ENCODE measurements around the gene TCF7L2.

The TCF7L2 gene

DNA sequence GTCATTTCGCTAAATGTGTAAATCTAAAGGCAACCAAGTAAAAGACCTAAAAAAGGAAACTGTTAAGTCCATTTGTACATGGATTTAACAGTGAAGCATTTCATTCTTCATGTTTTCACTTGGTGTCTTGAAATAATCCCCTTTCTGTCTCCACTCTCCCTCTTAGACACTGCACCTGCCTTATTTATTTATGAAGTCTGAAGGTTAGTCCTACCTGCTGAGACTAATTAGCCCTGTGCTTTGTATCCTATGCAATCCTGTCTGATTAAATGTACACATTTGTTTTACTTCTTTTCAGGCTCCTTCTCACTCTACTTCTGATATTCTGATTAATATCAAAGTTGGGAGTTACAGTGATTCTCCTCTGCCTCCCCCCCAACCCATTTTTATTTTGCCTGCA lies 1.9 kb upstream of the TCF7L2 start:
- no peak for DNase-seq (ENCODE audit: low read depth)

DNA sequence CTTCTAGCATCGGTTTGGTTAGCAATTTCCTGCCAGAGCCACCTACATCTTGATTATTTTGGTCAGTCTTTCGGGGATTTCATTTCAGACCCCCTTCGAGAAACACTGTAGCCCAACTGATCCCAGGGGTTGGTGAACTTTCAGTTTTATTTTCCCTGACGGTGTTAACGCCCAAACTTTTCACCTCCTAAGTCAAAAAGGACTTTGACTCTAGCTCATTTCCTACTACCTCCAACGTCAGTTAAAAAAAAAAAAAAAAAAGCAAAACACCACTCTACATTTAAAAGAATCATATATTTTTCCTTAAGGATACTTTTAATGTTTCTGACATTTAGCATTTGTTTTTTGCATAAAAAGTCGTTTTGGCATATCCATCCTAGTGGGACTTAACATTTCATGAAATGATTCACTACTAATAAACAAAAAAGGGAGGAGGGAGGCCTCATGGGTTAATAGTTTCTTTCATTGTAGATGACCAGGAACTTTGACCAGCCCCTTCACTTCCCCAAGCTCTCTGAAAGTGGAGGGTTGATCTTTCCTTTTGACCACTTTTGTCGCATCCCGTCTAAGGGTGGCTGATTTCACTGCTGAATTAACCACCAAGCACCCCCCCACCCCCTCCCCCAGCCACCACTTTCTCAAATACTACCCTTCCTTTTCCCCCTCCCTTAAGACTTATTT lies 764 bp upstream of the TCF7L2 start:
- no peak for DNase-seq (ENCODE audit: low read depth)

DNA sequence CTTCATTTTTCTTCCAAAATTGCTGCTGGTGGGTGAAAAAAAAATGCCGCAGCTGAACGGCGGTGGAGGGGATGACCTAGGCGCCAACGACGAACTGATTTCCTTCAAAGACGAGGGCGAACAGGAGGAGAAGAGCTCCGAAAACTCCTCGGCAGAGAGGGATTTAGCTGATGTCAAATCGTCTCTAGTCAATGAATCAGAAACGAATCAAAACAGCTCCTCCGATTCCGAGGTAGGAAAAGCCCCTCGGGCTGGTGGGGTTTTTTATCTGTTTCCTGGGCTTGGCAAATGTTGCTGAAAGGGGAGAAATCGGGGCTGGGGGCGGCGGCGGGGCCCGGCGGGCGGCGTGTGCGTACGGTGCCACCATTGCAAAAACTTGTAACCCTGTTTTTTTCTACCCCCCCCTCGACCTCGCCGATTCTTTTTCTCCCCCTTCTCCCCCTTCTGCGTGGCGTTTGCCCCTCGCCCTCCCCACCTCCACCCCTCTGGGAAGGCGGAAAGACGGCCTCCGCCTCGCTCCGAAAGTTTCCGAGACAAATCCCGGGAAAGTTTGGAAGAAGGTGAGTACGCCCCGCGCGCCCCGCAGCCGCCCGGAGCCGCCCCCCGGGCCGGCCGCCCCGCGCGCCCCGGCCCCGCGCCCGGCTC lies 789 bp downstream of the TCF7L2 start:
- no peak for DNase-seq (ENCODE audit: low read depth)

DNA sequence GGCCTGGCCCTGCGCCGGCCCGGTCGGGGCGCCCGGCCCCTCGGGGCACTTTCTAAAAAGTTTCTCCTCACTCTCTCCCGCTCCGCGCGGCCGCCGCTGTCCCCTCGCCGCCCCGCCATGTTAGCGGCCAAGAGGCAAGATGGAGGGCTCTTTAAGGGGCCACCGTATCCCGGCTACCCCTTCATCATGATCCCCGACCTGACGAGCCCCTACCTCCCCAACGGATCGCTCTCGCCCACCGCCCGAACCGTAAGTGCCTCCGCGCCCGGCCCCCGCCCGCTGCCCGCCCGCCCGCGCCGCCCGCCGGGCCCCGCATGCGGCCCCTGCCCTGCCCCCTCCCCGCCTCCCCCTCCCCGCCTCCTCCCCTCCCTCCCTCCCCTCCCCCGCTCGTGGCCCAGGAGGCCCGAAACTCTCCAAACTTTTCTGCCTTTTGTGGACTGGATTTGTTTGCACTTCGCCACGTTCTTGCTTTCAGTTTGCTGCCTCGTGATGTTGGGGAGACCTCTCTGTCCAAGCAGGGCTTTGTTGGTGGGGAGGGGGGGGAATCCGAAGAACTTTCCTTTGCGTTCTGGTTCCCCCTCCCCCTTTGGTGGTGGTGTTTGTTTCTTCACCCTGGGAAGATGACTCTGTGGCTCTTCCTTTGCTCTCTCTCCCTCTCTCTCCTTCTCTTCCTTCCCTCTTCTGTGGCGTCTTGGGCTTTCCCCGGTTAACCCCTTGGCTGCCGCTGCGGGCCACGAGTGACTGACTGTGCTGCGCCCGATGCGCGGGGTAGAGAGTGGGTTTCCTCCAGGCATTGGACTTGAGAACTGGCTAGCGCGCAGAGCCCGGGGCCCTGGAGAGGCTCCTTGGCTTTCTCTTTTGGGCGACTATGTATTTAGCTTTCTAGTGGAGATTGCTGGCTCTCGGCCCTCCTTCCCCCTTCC lies 1.6 kb downstream of the TCF7L2 start:
- peak; percentile 89 for DNase-seq (ENCODE audit: low read depth)

DNA sequence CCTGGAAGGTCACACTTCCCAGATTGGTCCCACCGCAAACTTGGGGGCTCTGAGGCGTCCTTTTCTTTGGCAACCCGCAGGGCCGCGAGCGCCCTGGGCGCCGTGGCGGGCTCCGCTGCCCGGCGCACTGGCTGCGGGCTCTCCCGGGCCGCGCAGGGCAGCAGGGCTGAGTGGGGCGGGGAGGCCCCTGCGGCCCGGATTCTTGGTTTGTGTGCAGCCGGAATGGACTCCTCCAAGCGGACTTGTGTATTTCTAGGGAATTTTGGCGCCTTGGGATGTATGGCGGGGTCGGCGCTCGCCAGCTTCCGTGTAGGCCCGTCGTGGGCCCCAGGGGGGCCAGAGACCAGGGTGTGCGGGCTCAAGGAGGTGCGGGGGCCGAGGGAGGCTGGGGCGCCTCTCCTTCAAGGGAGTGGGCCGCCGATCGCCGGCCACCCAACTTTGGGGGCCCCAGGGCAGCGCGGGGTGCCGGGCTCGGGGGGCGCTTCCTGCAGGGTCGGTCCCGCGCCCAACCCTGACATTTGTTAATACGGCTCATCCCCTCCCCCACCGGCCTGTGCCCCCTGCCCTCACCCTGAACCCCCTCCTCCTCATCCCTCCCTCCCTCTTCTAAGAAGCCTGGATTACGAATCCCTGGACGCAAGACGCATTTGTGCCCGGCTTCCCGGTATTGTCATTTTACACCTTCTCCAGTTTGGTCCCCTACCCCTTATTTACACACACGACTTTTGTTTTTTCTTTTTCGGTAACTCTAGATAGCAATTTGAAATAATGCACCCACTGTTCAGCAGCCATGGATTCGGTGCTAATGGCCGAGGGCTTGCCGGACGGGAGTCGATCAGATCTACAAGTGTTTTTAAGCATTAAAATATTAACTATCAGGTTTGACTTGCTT lies 2.5 kb downstream of the TCF7L2 start:
- DNase-seq (ENCODE audit: low read depth), result no peak

DNA sequence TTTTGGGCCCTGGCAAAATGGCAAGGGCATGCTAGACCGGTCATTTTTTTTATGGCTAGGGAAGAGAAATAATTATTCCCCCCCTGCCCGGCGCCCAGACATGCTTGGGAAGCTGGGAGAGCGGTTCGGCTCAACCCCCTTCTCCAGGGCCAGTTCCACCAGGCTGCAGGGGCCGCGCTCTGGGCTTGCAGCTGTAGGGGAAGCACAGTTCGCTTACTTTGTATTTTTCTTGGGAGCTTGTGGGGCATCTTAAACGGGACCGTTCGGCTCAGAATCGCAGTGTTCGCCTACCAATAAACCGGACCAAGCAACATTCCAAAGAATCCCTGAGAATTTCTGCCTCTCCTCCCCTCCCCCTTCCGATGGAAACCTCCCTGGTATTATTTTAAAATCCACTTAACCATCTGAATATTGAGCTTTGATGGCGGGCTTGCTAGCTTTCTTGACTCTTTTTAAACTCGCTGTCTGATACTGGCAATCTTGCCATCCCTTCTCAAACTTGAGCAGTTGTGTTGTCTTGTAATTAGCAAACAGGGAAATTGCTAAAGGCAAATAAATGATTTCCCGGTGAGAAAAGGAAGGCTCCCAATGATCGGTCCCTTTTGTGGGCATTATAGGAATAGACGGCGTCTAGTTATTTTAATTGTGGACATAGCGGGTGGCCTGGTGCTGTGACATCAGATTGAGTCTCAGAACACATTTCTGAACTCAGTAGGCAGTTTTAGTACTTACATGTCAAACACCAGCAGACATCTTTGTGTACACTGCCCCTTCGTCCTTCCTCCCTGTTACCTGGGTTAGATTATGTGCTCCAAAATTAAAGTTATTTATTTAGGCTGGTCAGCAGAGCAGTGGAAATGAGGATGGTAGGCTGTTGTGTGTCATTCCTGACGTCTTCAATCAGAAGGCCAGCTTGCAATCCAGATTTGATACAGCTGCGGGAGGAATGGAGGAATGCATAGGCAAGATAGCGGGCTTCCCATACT lies 3.4 kb downstream of the TCF7L2 start:
- peak; percentile 52 for DNase-seq (ENCODE audit: low read depth)

DNA sequence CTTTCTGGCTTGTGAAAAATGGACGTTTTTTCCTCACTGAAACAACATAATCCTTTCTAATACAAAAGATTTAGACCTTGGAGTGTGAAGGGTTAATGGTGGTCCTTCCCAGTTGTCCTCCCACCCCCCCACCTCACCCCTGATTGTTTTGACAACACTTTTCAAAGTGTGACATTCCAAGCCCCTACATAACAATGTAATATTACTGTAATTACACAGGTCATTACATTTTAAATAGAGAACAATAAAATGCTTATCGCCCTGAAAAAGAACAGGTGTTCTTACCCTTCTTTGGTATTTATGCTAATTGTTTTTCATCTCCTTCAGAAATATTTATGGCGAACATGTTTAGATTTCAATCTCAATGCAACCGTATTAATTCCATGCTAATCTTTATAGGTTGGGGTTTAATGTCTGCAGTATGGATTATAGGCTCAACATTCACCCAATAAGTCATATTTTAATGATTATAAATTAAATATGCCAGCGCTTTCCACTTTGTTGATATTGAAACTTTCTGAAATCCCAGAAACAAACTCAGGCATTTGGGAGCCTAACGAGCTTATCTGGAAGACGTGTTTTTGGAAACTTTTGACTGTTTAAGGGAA lies 5.0 kb downstream of the TCF7L2 start:
- no peak for DNase-seq (ENCODE audit: low read depth)

DNA sequence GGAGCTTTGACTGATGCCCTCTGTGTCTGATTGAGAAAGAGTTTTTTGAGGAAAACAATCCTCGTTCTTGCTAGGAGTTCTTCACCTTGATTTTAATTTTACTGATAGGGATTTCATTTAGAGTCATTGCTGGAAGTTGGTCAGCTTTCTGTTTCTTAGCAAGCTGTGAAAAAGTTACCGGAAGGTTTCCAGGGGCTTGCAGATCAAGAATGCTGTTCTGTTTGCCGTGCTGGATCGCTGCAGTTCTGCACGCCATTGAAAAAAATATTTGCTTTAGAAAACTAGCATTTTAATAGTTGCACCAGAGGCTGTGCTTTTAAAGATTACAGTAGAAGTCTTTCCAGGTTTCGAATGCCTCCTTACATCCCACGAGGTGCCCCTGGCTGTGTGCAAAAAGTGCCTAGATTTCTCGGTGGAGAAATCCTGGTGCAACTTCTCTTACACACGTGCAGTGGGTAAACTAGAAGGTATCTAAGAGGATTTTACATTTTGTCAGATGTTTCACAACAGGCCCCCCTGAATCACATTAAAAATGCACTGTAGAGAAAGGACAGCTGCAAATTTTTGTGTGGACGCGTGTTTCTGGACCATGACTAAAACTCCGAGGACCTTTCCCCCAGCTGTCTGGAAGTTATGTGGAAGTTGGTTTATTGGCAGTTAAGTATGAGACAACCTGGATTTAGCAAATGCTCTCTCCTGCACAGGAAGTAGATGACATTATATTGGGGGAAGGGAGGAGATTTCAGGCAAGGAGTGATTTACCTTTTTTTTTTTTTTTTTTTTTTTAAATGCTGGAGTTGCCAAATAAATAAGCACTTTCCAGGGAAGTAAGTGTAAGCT lies 5.8 kb downstream of the TCF7L2 start:
- DNase-seq (ENCODE audit: low read depth), result peak; percentile 75

DNA sequence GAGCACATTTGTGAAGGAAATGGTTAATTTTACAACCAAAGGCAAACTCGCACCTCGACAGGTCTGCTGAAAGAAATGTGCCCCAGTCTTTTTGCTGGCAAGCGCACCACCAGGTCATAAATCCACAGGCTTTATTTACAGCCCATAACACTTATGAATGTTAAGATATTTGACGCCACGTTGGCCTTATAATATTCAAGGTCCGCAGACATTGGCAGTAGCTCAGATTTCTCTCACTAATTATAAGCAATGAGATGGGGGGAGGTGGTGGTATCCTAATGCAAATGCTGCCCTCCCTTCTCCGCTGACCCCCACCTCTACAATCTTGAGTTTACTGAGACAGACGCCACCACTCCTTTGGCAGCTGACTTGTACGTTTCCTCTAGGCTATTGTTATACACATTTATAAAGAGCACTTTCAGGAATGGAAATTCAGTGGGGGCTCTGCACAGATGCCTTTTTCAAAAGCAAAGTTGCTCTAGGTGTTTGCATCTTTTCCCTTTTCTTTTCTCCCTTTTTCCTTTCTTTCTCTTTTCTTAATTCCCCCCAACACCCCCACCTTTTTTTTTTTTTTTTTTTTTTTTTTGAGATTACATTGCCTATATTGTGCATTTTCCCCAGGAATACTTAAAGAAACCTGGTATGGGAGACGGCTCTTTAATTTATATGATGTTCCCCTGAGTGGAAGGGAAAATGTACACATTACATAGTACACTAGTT lies 6.7 kb downstream of the TCF7L2 start:
- no peak for DNase-seq (ENCODE audit: low read depth)

DNA sequence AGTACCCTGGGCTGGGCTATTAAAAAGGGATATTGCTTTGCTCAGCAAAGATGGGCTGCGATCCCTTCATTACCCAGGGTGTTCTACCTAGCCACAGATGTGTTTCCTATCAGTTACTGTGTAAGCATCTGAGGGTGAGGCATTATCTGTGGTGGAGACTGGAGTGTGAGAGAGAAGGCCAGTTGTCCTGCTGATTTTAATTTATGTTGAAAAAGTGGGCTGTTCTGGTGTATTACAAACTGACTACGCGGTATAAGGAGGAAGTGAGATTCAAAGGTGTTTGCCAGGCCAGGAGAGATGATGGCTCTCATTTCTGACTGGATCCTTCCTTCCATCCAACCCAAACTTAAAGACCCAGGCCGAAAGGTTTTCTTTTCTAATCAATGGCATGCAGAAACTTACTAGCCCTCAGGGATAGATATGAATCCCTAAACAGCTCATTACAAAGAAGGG lies 7.6 kb downstream of the TCF7L2 start:
- no peak for DNase-seq (ENCODE audit: low read depth)

DNA sequence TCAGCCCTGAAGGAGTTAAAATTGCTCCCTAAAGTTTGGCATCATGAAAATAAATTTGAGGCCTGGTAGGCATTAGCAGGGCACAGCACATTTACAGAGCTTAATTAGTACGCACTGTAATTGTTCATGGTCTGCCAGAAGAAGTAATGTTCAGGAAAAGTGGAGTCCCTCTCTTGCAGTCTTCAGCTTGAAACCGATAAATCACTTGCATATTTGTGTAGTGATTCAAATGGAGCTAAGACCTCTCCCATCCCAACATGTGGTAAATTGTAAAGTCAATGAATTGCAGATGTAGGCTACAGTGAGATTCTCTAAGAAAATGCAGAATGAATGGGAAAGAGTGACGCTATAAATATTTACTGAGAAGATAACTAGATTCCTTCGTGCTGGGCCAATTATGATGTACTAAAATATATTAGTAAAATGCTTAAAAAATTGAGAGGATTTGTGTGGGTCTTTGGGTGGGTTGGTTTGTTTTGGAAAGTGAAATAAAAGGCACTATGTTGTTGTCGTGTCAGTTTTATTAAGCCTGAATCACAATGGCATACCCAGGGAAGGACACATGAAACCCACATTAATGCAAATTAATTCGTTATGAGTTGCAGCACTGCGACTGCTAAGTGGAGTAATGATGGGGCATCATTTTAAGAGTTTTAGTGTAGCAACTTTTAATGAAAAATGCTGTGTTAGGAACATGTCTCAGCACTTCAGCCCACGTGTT lies 8.4 kb downstream of the TCF7L2 start:
- peak; percentile 90 for DNase-seq (ENCODE audit: low read depth)

DNA sequence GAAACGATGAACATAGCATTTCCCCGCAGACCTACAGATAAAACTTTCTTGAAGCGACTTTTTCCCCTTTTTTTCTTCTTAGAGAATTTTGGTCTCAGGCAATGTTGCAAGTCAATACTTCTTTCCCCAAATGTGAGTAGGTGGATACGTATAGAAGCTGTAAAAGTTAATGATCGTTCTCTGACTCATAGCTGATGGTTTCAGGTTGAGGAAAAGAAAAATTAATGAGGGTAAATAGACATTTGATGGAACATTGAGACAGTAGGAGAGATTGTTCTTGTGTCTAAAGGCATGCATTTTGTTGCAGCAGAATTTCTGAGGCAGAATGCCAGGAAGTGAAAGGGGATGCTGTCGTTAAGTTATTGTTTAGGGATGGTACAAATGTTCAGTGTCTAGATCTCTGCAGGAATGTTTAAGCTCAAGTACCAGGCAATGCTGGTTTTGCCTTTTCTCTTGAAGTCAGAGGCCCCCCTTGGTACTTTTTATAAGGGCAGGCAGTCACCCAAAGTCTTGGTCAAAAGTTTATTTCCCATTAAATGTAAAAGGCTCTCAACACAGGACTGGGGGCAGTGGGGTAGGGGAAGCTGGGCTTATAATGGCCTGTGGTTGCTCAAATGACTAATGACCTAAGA lies 9.3 kb downstream of the TCF7L2 start:
- DNase-seq (ENCODE audit: low read depth), result peak; percentile 83

DNA sequence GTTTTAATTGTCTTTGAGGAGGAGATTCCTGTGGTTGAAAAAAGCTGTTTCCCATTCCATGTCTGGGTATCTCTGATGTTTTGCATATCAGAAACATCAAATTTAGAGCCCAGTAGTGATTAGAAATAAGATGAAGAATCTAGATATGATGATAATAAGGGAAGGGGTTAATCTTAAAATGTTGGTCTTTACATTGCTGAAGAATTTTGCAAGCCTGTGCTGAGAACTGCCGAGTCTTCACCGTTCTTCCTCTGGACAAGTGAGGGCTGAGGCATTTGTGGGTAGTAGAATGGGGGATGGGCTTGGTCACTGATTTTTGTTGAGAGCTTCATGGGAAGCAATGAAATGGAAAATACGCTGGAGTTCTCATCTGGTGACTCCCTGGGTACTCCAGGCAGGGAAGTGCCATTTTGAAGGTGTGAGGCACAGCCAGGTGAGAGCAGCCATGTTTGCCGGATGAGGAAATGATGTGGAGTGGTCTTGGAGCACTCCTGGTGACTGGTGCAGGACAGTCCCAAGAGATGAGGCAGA lies 10.2 kb downstream of the TCF7L2 start:
- DNase-seq (ENCODE audit: low read depth), result no peak

DNA sequence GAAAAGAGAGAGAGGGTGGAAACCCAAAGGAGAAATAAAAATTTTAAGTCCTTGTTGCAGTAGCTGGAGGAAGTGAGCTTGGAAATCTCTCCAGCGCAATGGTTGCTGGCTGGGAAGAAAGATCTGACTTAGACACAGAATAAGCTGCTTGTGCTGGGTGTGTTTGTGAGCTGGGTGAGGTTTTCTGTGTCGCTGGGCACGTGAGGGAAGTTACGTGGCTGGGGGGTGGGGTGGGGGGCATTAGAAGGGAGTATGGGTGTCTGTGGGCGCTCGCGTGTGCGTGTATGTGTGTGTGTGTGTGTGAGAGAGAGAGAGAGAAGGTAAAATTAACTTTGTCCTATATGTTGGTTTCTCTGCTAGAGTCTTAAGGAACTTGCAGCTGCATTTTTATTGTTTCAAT lies 11.6 kb downstream of the TCF7L2 start:
- DNase-seq (ENCODE audit: low read depth), result no peak

DNA sequence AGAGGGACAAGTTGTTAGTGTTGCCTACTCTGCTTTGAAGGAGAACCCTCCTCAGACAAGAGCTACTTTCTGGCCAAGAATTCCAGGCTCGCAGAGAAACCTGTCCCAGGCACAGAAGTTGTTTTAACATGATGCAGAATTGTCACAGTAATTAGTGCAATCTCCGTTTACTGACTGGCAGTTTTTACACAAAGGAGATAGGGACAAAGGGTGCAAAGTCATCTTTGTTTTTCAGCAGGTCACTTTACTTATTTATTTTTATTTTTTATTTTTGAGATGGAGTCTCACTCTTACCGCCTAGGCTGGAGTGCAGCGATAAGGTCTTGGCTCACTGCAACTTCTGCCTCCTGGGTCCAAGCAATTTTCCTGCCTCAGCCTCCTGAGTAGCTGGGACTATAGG lies 12.3 kb downstream of the TCF7L2 start:
- DNase-seq (ENCODE audit: low read depth), result no peak

DNA sequence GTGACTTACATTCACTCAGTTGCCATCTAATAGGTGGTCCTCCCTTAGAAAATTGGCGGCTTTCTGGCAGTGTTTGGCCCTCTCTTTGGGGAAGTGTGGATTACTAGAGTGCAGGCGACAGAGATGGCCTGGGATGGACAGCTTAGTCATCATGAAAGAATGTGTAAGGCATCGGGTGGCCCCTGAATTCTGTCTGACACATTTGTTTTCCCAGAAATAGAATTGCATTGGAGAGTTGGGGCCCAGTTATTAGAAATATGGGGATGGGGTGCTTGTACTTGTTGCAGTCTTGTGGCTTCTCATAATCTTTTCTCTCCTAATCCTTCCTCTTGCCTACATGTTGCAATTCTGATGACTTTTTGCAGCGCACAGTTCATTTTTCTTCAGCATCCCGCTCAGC lies 13.8 kb downstream of the TCF7L2 start:
- DNase-seq (ENCODE audit: low read depth), result peak; percentile 30

DNA sequence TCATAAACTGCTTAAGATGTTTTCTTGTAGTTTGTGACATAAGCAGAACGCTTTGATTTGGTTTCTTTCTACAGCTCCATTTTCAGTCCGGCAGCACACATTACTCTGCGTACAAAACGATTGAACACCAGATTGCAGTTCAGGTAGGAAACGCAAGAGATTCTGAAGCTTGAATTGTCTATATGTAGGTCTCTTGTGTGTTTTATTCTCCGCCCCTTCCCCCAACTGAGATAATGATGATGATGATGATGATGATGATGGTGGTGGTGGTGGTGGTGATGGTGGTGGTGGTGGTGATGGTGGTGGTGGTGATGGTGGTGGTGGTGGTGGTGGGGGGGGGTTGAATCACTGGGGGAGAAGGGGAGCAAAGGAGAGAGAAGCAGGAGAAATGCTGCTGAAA lies 14.4 kb downstream of the TCF7L2 start:
- DNase-seq (ENCODE audit: low read depth), result no peak
